UCSD-AML1 (cell line): ENCODE results near the gene PHYHIPL.

Experiments
- DNase-seq: peaks from one replicate; lab custom pipeline; 2025; ENCODE audit not compliant: unreplicated experiment; lab: John Stamatoyannopoulos, UW

Gene PHYHIPL

GRCh38 chr10:59176241-59177030, at the start of gene PHYHIPL:
Gene PHYHIPL (plus strand): TSS chr10:59176643. CDS start chr10:59176854, 211 bp downstream.
- no peak for DNase-seq

- DNase-seq, result no peak
Observed at GRCh38 chr10:59126991-59127390, 49.5 kb upstream of the PHYHIPL start.

- DNase-seq, result no peak
Observed at GRCh38 chr10:59127991-59128390, 48.5 kb upstream of the PHYHIPL start.

GRCh38 chr10:59129867-59130266, 46.6 kb upstream of the PHYHIPL start:
- DNase-seq, result no peak

GRCh38 chr10:59131666-59132065, 44.8 kb upstream of the PHYHIPL start:
- no peak for DNase-seq

GRCh38 chr10:59133841-59134593, 42.4 kb upstream of the PHYHIPL start:
- DNase-seq, result no peak

- DNase-seq, result no peak
Observed at GRCh38 chr10:59134785-59135184, 41.7 kb upstream of the PHYHIPL start.

GRCh38 chr10:59135275-59135674, 41.2 kb upstream of the PHYHIPL start:
- no peak for DNase-seq

- DNase-seq, result no peak
Observed at GRCh38 chr10:59138052-59138451, 38.4 kb upstream of the PHYHIPL start.

GRCh38 chr10:59143544-59143943, 32.9 kb upstream of the PHYHIPL start:
- DNase-seq, result no peak

GRCh38 chr10:59148701-59149100, 27.7 kb upstream of the PHYHIPL start:
- DNase-seq, result no peak

GRCh38 chr10:59155556-59155955, 20.9 kb upstream of the PHYHIPL start:
- DNase-seq, result no peak

- DNase-seq, result no peak
Observed at GRCh38 chr10:59167512-59167911, 8.9 kb upstream of the PHYHIPL start.

GRCh38 chr10:59172567-59172966, 3.9 kb upstream of the PHYHIPL start:
- no peak for DNase-seq

GRCh38 chr10:59173414-59173813, 3.0 kb upstream of the PHYHIPL start:
- DNase-seq, result no peak

GRCh38 chr10:59175538-59176240, 754 bp upstream of the PHYHIPL start:
- no peak for DNase-seq

GRCh38 chr10:59177031-59177797, 771 bp downstream of the PHYHIPL start:
- DNase-seq, result no peak

GRCh38 chr10:59177836-59178235, 1.4 kb downstream of the PHYHIPL start:
- DNase-seq, result no peak

GRCh38 chr10:59179068-59179467, 2.6 kb downstream of the PHYHIPL start:
- no peak for DNase-seq

- DNase-seq, result no peak
Observed at GRCh38 chr10:59180689-59181270, 4.3 kb downstream of the PHYHIPL start.

- DNase-seq, result no peak
Observed at GRCh38 chr10:59181668-59182067, 5.2 kb downstream of the PHYHIPL start.
